Left cardiac atrium (tissue), 4 donors: ENCODE measurements around the gene ARHGAP33. TPM values are rescaled to one million over a fixed set of nuclear protein-coding genes. Genes with fewer than 3 reads are reported as not detected.
"Not testable (repeated sequence)": the region's sequence is repeated elsewhere in the genome, so short reads cannot be mapped to it uniquely, and the experiment has no call there.

ENCODE experiments used
- ATAC-seq, 2 donors: fragments of 200-7000 bp; cut with Tn5 transposase; one replicate each; pipeline ENCODE4 v1.9.1; 2020; ENCODE audit warnings: mild to moderate bottlenecking in 2 of 2, moderate library complexity in 2 of 2
- DNase-seq: peaks from one replicate; pipeline ENCODE4 v3.0.0-alpha.2; 2020
- intact Hi-C, 2 donors: fragments of 100-400 bp; cut with DNase I; formaldehyde crosslinking; loops; one replicate each; pipeline versions ENCODE4 v1.14.1 to v1.15.1; 2022 to 2023
- total RNA-seq, 2 donors: library from RNA; stranded (reverse); fragmentation: NEBNext Ultra II Directional; extraction: Animal tissue kit (Norgen Biotek cat#: 25700); gene quantifications; one replicate each; pipeline ENCODE4 v1.2.1, GENCODE V29; 2021
- donor health status: DM: no; HTN: yes; CAD: no.
- donor health status: DM: no; HTN: yes; CAD: no; lungs with severe emphysema.
- donor health status: DM: yes; HTN: yes; CAD: no.
- donor health status: Dilated cardiomyopathy.

The ARHGAP33 gene
- total RNA-seq, 2 donors from 2014 or later: 2.4 to 2.7 TPM

DNA sequence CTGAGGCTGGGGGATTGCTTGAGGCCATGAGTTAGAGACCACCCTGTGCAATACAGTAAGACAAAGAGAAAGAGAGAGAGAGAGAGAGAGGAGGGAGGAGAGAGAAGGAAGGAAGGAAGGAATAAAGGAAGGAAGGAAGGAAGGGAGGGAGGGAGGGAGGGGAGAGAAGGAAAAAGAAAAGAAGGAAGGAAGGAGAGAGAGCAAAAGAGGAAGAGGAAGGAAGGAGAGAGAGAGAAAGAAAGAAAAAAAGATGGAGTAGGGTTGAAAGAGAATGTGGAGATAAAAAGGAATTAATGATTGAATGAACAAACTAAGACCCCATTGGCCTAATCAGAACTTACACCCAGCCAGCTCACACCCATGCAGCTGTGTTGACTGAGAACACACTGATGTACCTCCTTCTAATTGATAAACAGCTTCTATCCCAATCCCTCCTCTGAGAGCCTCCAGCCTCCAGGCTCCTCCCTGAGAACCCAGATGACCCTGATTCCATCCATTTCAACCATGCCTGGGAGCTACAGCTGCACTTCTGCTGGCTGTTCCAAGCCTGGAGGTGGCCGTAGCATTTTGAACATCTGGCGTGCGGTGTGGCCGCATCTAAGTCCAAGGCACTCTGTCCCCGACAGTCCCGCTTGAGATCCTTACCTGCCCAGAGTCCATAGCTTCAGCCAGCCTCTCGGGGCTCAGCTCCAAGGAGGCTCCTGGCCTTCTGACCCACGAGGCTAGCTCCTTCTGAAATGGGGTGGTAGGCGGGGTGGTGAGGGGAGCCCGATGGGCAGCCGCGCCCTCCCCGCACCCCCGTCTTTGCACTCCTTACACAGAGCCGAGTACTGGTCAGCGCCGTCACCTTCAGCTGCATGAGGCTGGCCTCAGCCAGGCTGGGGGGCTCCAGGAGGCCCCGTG lies 36.2 kb downstream of the ARHGAP33 start:
- intact Hi-C loops: no loop called here
- no peak for DNase-seq
- no peak for ATAC-seq

DNA sequence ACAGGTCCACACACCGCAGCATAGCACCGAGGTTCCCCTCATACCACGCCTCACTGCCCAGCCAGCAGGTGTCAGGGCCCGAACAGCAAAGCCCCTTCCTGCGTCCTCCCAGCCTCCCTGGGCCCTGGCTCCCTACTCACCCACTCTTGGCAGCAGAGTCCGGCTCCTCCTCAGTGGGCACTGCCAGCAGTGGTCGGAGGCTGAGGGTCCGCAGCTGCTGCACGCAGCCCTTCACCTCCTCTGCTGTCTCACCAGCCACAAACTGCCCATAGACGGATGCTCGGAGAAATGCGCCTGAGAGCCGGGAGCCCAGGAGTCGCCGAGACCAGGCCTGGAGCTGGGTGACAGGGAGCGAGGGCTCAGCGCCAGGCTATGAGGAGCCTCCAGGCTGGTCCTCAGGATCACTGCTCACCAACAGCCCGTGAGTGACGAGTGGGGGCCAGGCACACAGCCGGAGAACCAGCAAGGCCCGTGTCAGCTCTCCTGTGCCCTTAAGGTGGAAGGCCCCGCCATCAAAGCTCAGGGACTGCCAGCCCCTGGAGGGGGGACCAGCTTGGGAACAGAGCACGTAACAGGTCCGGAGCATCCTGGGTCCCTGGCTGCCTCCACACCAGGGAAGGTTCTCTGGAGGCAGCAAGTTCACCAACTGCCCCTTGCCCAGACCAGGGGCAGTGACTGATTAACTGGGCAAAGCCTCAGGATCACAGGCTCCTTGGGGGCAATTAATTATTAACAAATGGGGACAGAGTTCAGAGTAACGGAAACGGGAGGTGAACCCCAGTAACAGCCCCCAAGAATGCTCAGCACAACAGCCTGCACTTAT lies 37.1 kb downstream of the ARHGAP33 start, which contains the start of gene PRODH2:
TSS of gene PRODH2 (minus strand) at position 626 of the 823 bp plus-strand sequence. CDS start at position 586, 40 bp downstream.
- intact Hi-C loops: no loop called here
- no peak for ATAC-seq
- no peak for DNase-seq

DNA sequence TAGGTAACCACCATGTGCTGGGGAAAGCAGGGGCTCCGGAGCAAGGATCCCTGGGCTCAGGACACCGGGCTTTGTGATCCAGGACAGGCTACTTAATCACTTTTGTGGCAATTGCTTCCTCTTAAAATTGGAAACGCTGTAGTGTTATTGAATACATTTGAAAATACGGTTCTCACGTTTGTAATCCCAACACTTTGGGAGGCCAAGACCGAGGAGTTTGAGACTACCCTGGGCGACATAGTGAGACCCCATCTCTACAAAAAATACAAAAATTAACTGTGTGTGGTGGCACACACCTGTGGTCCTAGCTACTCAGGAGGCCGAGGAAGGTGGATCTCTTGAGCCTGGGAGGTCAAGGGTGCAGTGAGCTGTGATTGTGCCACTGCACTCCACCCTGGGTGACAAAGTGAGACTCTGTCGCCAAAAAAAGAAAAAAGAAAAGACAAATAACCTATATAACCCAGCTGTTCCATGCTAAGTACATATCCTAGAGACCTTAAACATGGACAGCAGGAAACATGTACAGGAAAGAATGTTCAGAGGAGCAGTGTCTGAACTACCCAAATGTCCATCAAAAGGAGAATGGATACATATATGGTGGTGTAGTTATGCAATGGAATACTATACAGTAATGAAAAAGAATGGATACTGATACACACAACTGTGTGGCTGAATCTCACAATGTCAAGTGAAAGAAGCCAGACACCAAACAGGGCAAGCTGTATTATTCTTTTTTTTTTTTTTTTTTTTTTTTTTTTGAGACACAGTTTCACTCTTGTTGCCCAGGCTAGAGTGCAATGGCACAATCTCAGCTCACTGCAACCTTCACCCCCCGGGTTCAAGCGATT lies 37.9 kb downstream of the ARHGAP33 start:
- no peak for ATAC-seq
- intact Hi-C loops: no loop called here
- no peak for DNase-seq

DNA sequence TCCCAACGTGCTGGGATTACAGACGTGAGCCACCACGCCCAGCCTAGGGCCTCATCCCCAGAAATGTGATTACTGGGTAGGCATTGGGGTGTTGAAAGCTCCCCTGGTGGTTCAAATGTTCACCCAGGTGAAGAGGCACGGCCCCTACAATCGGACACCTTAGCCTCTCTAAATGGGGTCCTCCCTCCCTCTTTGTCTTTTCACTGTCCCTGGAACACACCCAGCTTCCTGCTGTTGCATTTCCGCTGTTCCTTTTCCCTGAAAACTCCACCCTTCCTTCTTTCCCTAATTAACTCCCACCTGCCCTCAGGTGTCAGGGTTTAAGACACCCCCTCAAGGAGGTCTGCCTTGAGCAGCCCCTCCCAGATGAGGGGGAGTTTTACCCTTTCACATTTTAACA lies 40.9 kb downstream of the ARHGAP33 start:
- intact Hi-C loops: loop anchor here in 1 of 2 donors (5.0 kb wide), 1 partner anchor 124 kb away; no protein-coding TSS in a partner anchor
- ATAC-seq (no peak), DNase-seq (no peak)

DNA sequence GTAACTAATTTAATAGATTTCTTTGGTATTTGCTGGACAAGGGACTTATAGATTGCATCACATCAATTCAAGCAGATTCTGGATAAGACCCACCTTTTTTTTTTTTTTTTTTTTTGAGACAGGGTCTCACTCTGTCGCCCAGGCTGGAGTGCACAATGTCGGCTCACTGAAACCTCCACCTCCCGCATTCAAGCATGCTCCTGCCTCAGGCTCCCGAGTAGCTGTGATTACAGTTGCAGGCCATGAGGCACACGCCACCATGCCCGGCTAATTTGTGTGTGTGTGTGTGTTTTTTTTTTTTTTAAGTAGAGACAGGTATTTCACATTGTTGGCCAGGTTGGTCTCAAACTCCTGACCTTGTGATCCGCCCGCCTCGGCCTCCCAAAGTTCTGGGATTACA lies 41.5 kb downstream of the ARHGAP33 start:
- ATAC-seq: no peak
- intact Hi-C loops: loop anchor here in 1 of 2 donors (5.0 kb wide), 1 partner anchor 125 kb away; no protein-coding TSS in a partner anchor
- DNase-seq: no peak

DNA sequence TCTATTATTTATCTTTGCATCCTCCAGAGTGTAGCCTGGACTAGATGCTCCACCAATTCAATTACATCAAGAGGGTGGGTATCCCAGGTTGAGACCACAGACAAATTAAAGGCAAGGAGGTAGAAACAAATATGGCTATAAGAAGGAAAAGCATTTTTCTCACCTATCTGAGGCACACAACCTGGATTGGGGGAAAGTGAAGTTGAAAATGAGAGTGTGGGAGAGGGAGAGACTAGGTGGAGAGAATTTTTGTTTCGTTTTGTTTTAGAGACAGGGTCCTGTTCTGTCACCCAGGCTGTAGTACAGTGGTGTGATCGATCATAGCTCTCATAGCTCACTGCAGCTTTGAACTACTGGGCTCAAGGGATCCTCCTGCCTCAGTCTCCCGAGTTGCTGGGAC lies 43.1 kb downstream of the ARHGAP33 start:
- no peak for ATAC-seq
- DNase-seq: no peak
- intact Hi-C loops: loop anchor here in 1 of 2 donors (5.0 kb wide), 1 partner anchor 126 kb away; no protein-coding TSS in a partner anchor

DNA sequence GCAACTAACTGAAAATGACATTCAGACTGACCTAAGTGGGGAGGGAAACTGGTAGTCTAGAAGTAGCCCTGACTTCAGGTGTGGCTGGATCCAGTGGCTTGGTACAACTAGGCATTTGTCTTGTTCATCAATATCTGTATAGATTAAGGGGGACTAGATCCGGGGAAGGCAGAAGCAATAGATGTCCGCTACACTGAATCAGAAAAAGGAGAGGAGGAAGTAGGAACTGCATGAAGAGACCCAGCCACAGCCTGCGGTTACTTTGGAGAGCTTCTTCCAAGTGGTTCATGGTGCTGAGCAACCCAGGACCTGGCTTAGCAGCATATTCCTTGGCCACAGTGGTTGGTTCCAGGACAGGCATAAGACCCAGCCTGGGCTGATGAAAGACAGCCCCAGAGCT lies 47.2 kb downstream of the ARHGAP33 start:
- intact Hi-C loops: no loop called here
- DNase-seq (no peak), ATAC-seq (no peak)

DNA sequence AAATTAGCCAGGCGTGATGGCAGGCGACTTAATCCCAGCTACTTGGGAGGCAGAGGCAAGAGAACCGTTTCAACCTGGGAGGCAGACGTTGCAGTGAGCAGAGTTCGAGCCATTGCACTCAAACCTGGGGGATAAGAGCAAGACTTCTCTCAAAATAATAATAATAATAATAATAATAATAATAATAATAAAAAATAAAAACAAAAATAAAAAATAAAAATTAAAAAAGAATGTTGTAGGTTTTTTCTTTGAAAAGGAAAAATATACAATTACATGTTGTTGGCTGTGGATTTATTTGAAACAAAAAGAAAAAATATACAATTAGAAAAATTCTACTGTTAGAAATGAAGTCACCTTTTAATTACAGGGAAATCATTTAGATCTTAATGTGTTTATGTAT lies 48.8 kb downstream of the ARHGAP33 start:
- intact Hi-C loops: no loop called here
- no peak for DNase-seq
- no peak for ATAC-seq

DNA sequence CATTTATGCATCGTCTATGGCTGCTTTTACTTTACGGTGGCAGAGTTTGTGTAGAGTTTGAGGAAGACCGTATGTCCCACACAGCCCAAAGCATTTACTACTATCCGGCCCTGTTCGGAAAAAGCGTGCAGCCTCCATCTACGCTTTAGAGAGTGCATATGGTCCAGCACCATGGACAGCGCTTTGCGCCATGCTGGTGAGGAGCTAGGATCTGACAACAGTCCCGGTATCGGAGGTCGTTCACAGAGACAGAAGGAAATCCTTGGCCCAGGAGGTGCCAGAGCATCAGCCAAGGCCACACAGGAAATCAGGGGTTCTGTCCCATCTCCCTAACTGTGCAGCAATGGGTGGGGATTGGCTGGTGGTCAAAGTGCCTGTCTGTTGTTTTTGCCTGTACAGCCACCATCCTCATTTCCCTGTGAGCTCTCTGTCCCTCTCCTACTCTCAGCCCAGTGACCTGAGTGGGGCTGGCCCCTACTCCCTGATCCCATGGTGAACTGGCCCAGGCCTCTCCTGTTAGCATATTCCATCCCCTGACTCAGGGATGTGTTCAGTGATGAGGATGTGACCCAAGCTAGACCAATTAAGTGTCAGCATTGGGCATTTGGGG lies 53.4 kb downstream of the ARHGAP33 start:
- intact Hi-C loops: no loop called here
- ATAC-seq (peak; percentile 57 to 74), DNase-seq (peak; percentile 68)

DNA sequence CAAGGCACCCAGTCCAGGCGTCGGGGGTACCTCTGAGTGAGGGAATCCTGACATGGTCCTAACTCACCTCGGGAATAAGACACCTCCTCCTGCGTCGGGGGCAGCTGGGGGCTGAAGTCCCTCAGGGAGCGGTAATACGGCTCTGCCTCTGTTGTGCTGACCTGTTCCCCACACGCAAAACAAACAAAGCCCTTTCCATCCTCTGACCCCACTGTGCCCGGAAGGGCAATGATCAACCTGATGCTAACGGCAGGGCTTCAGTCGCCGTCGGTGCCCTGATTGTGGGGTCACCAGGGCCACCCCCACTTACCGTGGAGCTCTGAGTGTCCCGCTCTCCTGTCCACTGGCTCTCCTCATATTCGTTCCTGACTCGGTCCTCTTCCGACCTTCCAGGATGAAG lies 55.6 kb downstream of the ARHGAP33 start:
- intact Hi-C loops: no loop called here
- DNase-seq (no peak), ATAC-seq (no peak)

DNA sequence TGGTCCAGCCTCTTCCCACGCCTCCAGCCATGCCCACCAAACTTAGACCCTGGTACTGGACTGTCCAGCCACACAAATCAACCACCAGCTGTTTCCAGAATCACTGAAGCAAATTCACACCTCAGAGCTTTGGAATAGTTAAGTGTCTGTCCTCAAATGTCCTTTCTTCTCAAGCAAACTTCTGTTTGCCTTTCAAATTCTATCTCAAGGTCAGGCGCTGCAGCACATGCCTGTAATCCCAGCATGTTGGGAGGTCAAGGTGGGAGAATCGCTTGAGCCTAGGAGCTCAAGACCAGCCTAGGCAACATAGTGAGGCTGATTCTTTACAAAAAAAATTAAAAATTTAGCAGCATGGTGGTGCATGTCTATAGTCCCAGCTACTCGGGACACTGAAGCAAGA lies 56.7 kb downstream of the ARHGAP33 start:
- no peak for DNase-seq
- intact Hi-C loops: no loop called here
- ATAC-seq: no peak

DNA sequence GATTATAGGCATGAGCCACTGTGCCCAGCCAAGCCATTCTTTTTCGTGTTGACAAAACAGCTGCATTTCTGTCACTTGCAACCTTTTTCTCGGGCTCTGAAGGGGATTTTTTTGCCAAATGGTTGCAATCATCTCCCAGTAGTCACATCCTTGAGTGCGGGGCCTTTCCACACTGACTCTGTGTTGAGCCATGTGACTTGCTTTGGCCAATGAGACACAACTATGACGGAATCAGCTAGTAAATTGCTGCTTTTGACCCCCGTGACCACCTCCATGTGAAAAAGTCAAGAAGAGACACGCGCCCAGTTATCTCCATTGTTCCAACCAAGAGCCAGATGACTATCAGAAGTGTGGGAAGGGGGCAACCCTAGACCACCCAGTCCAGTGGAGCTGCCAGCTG lies 58.6 kb downstream of the ARHGAP33 start:
- intact Hi-C loops: no loop called here
- no peak for ATAC-seq
- no peak for DNase-seq

DNA sequence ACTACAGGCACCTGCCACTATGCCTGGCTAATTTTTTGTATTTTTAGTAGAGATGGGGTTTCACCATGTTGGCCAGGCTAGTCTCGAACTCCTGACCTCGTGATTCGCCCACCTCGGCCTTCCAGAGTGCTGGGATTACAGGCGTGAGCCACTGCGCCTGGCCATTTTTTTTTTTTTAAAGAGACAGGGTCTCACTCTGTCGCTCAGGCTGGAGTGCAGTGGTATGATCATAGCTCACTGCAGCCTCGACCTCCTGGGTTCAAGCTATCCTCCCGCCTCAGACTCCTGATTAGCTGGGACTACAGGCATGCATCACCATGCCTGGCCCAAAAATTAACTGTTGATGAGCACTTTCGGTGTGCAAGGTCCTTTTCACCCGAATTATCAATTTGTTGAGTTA lies 60.7 kb downstream of the ARHGAP33 start:
- intact Hi-C loops, DNase-seq, ATAC-seq: not testable (repeated sequence)

Other genes with a start within 250 kb of the ARHGAP33 start
- not detected for gene SBSN, start 247.3 kb upstream of the ARHGAP33 start, total RNA-seq
- gene GAPDHS, start 242.1 kb upstream of the ARHGAP33 start, total RNA-seq: not detected
- gene TMEM147, start 229.9 kb upstream of the ARHGAP33 start, total RNA-seq: 10 to 100 TPM; 78.1 to 87.5 TPM
- not detected for gene ATP4A, start 211.9 kb upstream of the ARHGAP33 start, total RNA-seq
- gene PMIS2, start 189.4 kb upstream of the ARHGAP33 start, total RNA-seq: not detected
- 1 to 10 TPM; 3.8 to 4.2 TPM for gene HAUS5, start 162.8 kb upstream of the ARHGAP33 start, total RNA-seq
- 10 to 100 TPM; 51.3 to 54.2 TPM for gene RBM42, start 146.5 kb upstream of the ARHGAP33 start, total RNA-seq
- under 1 TPM; 0.29 to 0.88 TPM for gene ETV2, start 133.8 kb upstream of the ARHGAP33 start, total RNA-seq
- gene COX6B1, start 127.2 kb upstream of the ARHGAP33 start, total RNA-seq: 1,000 to 10,000 TPM in 1 of 2 donors, 100 to 1,000 TPM in 1; 934 to 1,059 TPM
- gene UPK1A, start 109.0 kb upstream of the ARHGAP33 start, total RNA-seq: not detected
- gene ZBTB32, start 71.0 kb upstream of the ARHGAP33 start, total RNA-seq: not detected
- 10 to 100 TPM; 15.4 to 17.1 TPM for gene KMT2B, start 57.6 kb upstream of the ARHGAP33 start, total RNA-seq
- 1 to 10 TPM; 6.5 to 7.0 TPM for gene IGFLR1, start 33.1 kb upstream of the ARHGAP33 start, total RNA-seq
- gene U2AF1L4, start 30.1 kb upstream of the ARHGAP33 start, total RNA-seq: 10 to 100 TPM; 17.7 to 21.6 TPM
- 10 to 100 TPM; 41.7 to 46.6 TPM for gene PSENEN, start 29.9 kb upstream of the ARHGAP33 start, total RNA-seq
- 1 to 10 TPM; 7.5 to 8.1 TPM for gene LIN37, start 27.0 kb upstream of the ARHGAP33 start, total RNA-seq
- gene HSPB6, start 18.5 kb upstream of the ARHGAP33 start, total RNA-seq: 100 to 1,000 TPM; 210 to 251 TPM
- gene PROSER3, start 17.4 kb upstream of the ARHGAP33 start, total RNA-seq: 1 to 10 TPM; 6.8 to 8.4 TPM
- not detected for gene PRODH2, start 37.3 kb downstream of the ARHGAP33 start, total RNA-seq
- gene NPHS1, start 76.9 kb downstream of the ARHGAP33 start, total RNA-seq: not detected
- gene KIRREL2, start 81.3 kb downstream of the ARHGAP33 start, total RNA-seq: under 1 TPM in 1 of 2 donors, not detected in 1; 0.06 TPM
- 10 to 100 TPM; 11.3 to 17.0 TPM for gene APLP1, start 93.0 kb downstream of the ARHGAP33 start, total RNA-seq
- 1 to 10 TPM; 3.9 to 5.4 TPM for gene NFKBID, start 125.0 kb downstream of the ARHGAP33 start, total RNA-seq
- 10 to 100 TPM in 1 of 2 donors, 1 to 10 TPM in 1; 6.9 to 15.5 TPM for gene HCST, start 127.0 kb downstream of the ARHGAP33 start, total RNA-seq
- 10 to 100 TPM; 43.4 to 88.7 TPM for gene TYROBP, start 132.7 kb downstream of the ARHGAP33 start, total RNA-seq
- gene LRFN3, start 160.8 kb downstream of the ARHGAP33 start, total RNA-seq: 1 to 10 TPM; 7.6 to 9.7 TPM
- 10 to 100 TPM; 11.4 to 16.0 TPM for gene SDHAF1, start 219.6 kb downstream of the ARHGAP33 start, total RNA-seq
- under 1 TPM in 1 of 2 donors, not detected in 1; 0.27 TPM for gene SYNE4, start 233.2 kb downstream of the ARHGAP33 start, total RNA-seq
- 10 to 100 TPM; 11.6 to 13.2 TPM for gene ALKBH6, start 238.6 kb downstream of the ARHGAP33 start, total RNA-seq